A549 (cell line): ENCODE results near the gene ZNF100.

ENCODE experiments used
- ATOH8 ChIP-seq: fragments of 250-450 bp; sonication (Bioruptor Pico); IDR thresholded peaks from 2 replicates; pipeline ENCODE4 v1.5.0; 2020; ENCODE audit warnings: low read depth, mild to moderate bottlenecking, moderate library complexity
- CEBPB ChIP-seq, 2 experiments: fragments of >200 bp in 1 of 2; sonication (Bioruptor Twin) in 1 of 2; formaldehyde crosslinking in 1 of 2; IDR thresholded peaks; 2 replicates each; pipeline ENCODE4 v1.6.1; 2012 to 2016
- HDAC2 ChIP-seq: fragments of 200-600 bp; sonication (generic); IDR thresholded peaks from 2 replicates; pipeline ENCODE4 v1.6.1; 2016
- KDM5A ChIP-seq: fragments of 200-600 bp; sonication (generic); IDR thresholded peaks from 2 replicates; pipeline ENCODE4 v1.6.1; 2016; ENCODE audit warnings: antibody characterized with exemption, mild to moderate bottlenecking
- MYC ChIP-seq: IDR thresholded peaks from 2 replicates; pipeline ENCODE4 v1.6.1; 2012; ENCODE audit warnings: mild to moderate bottlenecking, inconsistent platforms, low read length, improper control_type of control experiment, borderline replicate concordance
- NFE2L2 ChIP-seq: fragments of 150-350 bp; conservative IDR thresholded peaks from 2 replicates; pipeline ENCODE4 v1.6.1; 2014; ENCODE audit warnings: low read length
- POLR2A ChIP-seq: IDR thresholded peaks from 2 replicates; pipeline ENCODE4 v1.6.1; 2012; ENCODE audit warnings: mild to moderate bottlenecking, low read length
- POLR2AphosphoS2 ChIP-seq: conservative IDR thresholded peaks from 2 replicates; pipeline ENCODE4 v1.6.1; 2012; ENCODE audit warnings: low read length, improper control_type of control experiment, inconsistent platforms
- RCOR1 ChIP-seq: fragments of 150-350 bp; IDR thresholded peaks from 2 replicates; pipeline ENCODE4 v1.6.1; 2014; ENCODE audit warnings: antibody characterized with exemption, low read length, low read depth
- RNF2 ChIP-seq: fragments of 200-600 bp; sonication (generic); IDR thresholded peaks from 2 replicates; pipeline ENCODE4 v1.6.1; 2016; ENCODE audit warnings: low read depth, mild to moderate bottlenecking, antibody characterized with exemption, moderate library complexity, borderline replicate concordance
- SMC3 ChIP-seq: fragments of >200 bp; sonication (Bioruptor Twin); formaldehyde crosslinking; IDR thresholded peaks from 3 replicates; pipeline ENCODE4 v1.6.1; 2018; ENCODE audit warnings: inconsistent platforms
- ZSCAN20 ChIP-seq: fragments of 250-450 bp; sonication (Bioruptor Pico); IDR thresholded peaks from 2 replicates; pipeline ENCODE4 v1.8.0; 2022; ENCODE audit warnings: mild to moderate bottlenecking, moderate library complexity
- TF ChIP-seq, protein P1 (sequence below): fragments of >200 bp; sonication (Bioruptor Twin); formaldehyde crosslinking; IDR thresholded peaks from 3 replicates; pipeline ENCODE4 v1.5.1; 2016
- TF ChIP-seq, protein P2 (sequence below): IDR thresholded peaks from 2 replicates; pipeline ENCODE4 v1.6.1; 2012

DNA sequence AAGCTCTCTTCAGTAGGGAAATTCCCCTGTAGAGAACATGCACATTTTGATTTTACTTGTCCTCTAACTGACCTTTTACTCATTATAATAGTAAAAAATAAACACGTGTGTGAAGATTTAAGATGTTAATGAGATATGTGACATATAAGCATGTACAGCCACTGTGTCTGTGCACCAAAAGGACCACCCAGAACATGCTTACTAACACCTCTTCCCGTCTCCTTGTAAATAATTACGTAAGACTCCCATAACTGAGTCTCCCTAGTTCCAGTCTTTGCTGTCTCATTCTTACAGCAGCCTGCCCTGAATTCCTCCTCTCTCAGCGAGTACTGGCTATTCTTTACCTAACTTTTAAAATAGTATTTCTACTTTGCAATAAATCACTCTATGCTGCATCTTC, 53.6 kb downstream of the ZNF100 start:
- TF ChIP-seq, protein P1, sequence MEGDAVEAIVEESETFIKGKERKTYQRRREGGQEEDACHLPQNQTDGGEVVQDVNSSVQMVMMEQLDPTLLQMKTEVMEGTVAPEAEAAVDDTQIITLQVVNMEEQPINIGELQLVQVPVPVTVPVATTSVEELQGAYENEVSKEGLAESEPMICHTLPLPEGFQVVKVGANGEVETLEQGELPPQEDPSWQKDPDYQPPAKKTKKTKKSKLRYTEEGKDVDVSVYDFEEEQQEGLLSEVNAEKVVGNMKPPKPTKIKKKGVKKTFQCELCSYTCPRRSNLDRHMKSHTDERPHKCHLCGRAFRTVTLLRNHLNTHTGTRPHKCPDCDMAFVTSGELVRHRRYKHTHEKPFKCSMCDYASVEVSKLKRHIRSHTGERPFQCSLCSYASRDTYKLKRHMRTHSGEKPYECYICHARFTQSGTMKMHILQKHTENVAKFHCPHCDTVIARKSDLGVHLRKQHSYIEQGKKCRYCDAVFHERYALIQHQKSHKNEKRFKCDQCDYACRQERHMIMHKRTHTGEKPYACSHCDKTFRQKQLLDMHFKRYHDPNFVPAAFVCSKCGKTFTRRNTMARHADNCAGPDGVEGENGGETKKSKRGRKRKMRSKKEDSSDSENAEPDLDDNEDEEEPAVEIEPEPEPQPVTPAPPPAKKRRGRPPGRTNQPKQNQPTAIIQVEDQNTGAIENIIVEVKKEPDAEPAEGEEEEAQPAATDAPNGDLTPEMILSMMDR: no peak
- TF ChIP-seq POLR2AphosphoS2 (no peak), RNF2 (no peak), ATOH8 (CRISPR knock-in tag) (no peak), RCOR1 (no peak), HDAC2 (no peak), SMC3 (no peak), CEBPB (IDR thresholded peaks at IDR 0.05) (no peak), MYC (no peak), KDM5A (no peak), NFE2L2 (no peak), POLR2A (no peak), ZSCAN20 (CRISPR knock-in tag) (no peak)
- TF ChIP-seq, protein P2, sequence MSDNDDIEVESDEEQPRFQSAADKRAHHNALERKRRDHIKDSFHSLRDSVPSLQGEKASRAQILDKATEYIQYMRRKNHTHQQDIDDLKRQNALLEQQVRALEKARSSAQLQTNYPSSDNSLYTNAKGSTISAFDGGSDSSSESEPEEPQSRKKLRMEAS: no peak
